ENCODE measurements around the gene GAST. TPM values are rescaled to one million over a fixed set of nuclear protein-coding genes. Genes with fewer than 3 reads are reported as not detected.
A peak's percentile ranks its signal among the peaks of the same experiment; 100 is the strongest.

GAST gene
- total and polyA plus RNA-seq, 10 of the 15 experiments (the other 5 are each of a cell fraction or from before 2014, with no cell fraction given): not detected

DNA sequence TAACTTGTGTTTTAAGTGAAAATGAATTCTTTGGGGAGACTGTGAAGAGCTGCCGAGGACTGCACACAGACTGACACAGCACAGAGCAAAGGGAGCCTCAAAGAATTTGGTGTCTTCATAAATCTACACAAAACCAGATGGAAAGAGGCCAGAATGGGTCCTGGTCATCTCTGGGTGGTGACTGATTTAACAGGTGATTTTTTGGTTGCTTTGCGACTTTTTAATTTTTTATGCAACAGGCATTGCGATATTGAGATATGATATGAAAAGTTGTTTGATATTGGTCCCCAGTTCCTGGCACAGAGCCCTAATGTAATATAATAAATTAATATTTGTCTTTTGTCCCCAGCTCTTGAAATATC lies 36.1 kb upstream of the GAST start:
- in situ Hi-C loops (cut with MboI) (loop anchor here (10.0 to 25.0 kb wide), 3 partner anchors 1351 to 1686 kb away; partner anchors contain the start of gene TMEM106A), intact Hi-C loops (cut with micrococcal nuclease; ENCODE audit: unreplicated experiment) (no loop called here)
- Histone ChIP-seq H3K9ac (ENCODE audit: control insufficient read depth, insufficient read depth, low read length) (0 out of 2 replicates have a peak overlapping the region, but pooled peaks have one; percentile 7), H3K4me2 (ENCODE audit: control insufficient read depth, insufficient read depth) (peak overlapping the region; percentile 56), H3K4me3 (peak overlapping the region; percentile 38; the same call in 1 of the 2 replicates), H3K4me1 (ENCODE audit: control insufficient read depth, insufficient read depth, low read length) (peaks cover 10% of the 10 kb centered on the region), H4K20me1 (ENCODE audit: control insufficient read depth, insufficient read depth) (no peaks in the 10 kb centered on the region), H3K79me2 (ENCODE audit: control insufficient read depth, insufficient read depth, low read length) (no peaks in the 10 kb centered on the region), H3K9me3 (replicated peaks; ENCODE audit: control insufficient read depth, insufficient read depth, low read length) (no peaks in the 10 kb centered on the region; the same call in 2 of the 3 replicates), H3K36me3 (ENCODE audit: control insufficient read depth in 2 of 2, insufficient read depth in 2 of 2, low read length in 1 of 2) (no peaks in the 10 kb centered on the region), H3K27ac (ENCODE audit: control insufficient read depth, insufficient read depth) (peak overlapping the region; percentile 67), H2AFZ (ENCODE audit: control insufficient read depth, low read depth, low read length) (no peak overlapping the region), H3K27me3 (replicated peaks in 1 of 2; ENCODE audit: control insufficient read depth in 2 of 2, insufficient read depth in 2 of 2, low read length in 1 of 2) (no peaks in the 10 kb centered on the region)
- DNase-seq (ENCODE audit: low read depth, low spot score) (no peak), ATAC-seq (peak; percentile 51), FAIRE-seq (no peak)
- TF ChIP-seq, protein P1, sequence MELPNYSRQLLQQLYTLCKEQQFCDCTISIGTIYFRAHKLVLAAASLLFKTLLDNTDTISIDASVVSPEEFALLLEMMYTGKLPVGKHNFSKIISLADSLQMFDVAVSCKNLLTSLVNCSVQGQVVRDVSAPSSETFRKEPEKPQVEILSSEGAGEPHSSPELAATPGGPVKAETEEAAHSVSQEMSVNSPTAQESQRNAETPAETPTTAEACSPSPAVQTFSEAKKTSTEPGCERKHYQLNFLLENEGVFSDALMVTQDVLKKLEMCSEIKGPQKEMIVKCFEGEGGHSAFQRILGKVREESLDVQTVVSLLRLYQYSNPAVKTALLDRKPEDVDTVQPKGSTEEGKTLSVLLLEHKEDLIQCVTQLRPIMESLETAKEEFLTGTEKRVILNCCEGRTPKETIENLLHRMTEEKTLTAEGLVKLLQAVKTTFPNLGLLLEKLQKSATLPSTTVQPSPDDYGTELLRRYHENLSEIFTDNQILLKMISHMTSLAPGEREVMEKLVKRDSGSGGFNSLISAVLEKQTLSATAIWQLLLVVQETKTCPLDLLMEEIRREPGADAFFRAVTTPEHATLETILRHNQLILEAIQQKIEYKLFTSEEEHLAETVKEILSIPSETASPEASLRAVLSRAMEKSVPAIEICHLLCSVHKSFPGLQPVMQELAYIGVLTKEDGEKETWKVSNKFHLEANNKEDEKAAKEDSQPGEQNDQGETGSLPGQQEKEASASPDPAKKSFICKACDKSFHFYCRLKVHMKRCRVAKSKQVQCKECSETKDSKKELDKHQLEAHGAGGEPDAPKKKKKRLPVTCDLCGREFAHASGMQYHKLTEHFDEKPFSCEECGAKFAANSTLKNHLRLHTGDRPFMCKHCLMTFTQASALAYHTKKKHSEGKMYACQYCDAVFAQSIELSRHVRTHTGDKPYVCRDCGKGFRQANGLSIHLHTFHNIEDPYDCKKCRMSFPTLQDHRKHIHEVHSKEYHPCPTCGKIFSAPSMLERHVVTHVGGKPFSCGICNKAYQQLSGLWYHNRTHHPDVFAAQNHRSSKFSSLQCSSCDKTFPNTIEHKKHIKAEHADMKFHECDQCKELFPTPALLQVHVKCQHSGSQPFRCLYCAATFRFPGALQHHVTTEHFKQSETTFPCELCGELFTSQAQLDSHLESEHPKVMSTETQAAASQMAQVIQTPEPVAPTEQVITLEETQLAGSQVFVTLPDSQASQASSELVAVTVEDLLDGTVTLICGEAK (IDR thresholded peaks at IDR 0.05; ENCODE audit: borderline replicate concordance): peak; percentile 6; the same call in 1 of the 2 replicates
- no peak for TF ChIP-seq HDGF (IDR thresholded peaks at IDR 0.05)
- TF ChIP-seq, protein P2, sequence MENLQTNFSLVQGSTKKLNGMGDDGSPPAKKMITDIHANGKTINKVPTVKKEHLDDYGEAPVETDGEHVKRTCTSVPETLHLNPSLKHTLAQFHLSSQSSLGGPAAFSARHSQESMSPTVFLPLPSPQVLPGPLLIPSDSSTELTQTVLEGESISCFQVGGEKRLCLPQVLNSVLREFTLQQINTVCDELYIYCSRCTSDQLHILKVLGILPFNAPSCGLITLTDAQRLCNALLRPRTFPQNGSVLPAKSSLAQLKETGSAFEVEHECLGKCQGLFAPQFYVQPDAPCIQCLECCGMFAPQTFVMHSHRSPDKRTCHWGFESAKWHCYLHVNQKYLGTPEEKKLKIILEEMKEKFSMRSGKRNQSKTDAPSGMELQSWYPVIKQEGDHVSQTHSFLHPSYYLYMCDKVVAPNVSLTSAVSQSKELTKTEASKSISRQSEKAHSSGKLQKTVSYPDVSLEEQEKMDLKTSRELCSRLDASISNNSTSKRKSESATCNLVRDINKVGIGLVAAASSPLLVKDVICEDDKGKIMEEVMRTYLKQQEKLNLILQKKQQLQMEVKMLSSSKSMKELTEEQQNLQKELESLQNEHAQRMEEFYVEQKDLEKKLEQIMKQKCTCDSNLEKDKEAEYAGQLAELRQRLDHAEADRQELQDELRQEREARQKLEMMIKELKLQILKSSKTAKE (IDR thresholded peaks at IDR 0.05; ENCODE audit: low read depth, poor library complexity, severe bottlenecking): peak; percentile 47
- 59% methylated on average over 3 of the region's 3 CpGs for whole genome bisulfite sequencing (ENCODE audit: insufficient coverage, insufficient replicate concordance, low lambda C conversion rate, missing lambda C conversion rate)
- BruUV-seq (replicated peaks): no TSS peak
- ChIA-PET RAD21 (ENCODE audit: unreplicated experiment) (interaction anchor here (0.8 to 6.5 kb wide), 3 partner anchors 9 to 20 kb away, joined by 4 to 85 read pairs (median 16); partner anchors contain the start of gene EIF1), POLR2A (interaction anchor here (0.6 to 7.3 kb wide), 5 partner anchors 9 to 1114 kb away, joined by 3 to 177 read pairs (median 6); partner anchors contain the start of gene EIF1), SMC1A (ENCODE audit: uncharacterized antibody, unreplicated experiment) (interaction anchor here (0.8 to 7.5 kb wide), 5 partner anchors 9 to 761 kb away, joined by 3 to 122 read pairs (median 57); partner anchors contain the start of gene EIF1), CTCF (interaction anchor here (0.7 to 9.5 kb wide), 5 partner anchors 8 to 1030 kb away, joined by 3 to 265 read pairs (median 3); partner anchors contain the start of gene EIF1)

Measured in GM12878 (cell line).